GM19238 (cell line): ENCODE results near the gene MYO5A.

Source experiments
- DNase-seq: peaks from one replicate; pipeline ENCODE4 v3.0.0; 2011; ENCODE audit warnings: low spot score; ENCODE audit not compliant: insufficient read length

MYO5A gene

GRCh38 chr15:52334491-52335160, 194.1 kb downstream of the MYO5A start:
- no peak for DNase-seq

GRCh38 chr15:52331490-52332240, 197.0 kb downstream of the MYO5A start:
- DNase-seq: peak; percentile 27

- no peak for DNase-seq
These were observed 198.7 kb downstream of the MYO5A start for GRCh38 chr15:52329987-52330386.

GRCh38 chr15:52329150-52329549, 199.5 kb downstream of the MYO5A start:
- DNase-seq: no peak

- no peak for DNase-seq
These were observed 200.0 kb downstream of the MYO5A start for GRCh38 chr15:52328680-52329079.

GRCh38 chr15:52326756-52327155, 201.9 kb downstream of the MYO5A start:
- DNase-seq: no peak

GRCh38 chr15:52324109-52324508, 204.6 kb downstream of the MYO5A start:
- no peak for DNase-seq

- no peak for DNase-seq
These were observed 209.8 kb downstream of the MYO5A start for GRCh38 chr15:52318729-52319500.

- no peak for DNase-seq
These were observed 211.0 kb downstream of the MYO5A start for GRCh38 chr15:52317688-52318087.

- DNase-seq: no peak
These were observed 211.7 kb downstream of the MYO5A start for GRCh38 chr15:52317022-52317421.

GRCh38 chr15:52309154-52309548, 219.5 kb downstream of the MYO5A start:
- DNase-seq: no peak

GRCh38 chr15:52308446-52309153, 220.1 kb downstream of the MYO5A start:
- no peak for DNase-seq

- DNase-seq: no peak
These were observed 220.8 kb downstream of the MYO5A start for GRCh38 chr15:52307847-52308246.

GRCh38 chr15:52306270-52306669, 222.4 kb downstream of the MYO5A start:
- no peak for DNase-seq

GRCh38 chr15:52303093-52303772, 225.4 kb downstream of the MYO5A start:
- DNase-seq: no peak

- DNase-seq: no peak
These were observed 227.3 kb downstream of the MYO5A start for GRCh38 chr15:52301265-52301847.

- no peak for DNase-seq
These were observed 233.2 kb downstream of the MYO5A start, which contains the start of gene MYO5C for GRCh38 chr15:52295421-52296001. Gene MYO5C (minus strand): TSS chr15:52295804. CDS start chr15:52295636, 168 bp downstream.

- DNase-seq: no peak
These were observed 233.7 kb downstream of the MYO5A start for GRCh38 chr15:52294881-52295420.

GRCh38 chr15:52292780-52293392, 235.8 kb downstream of the MYO5A start:
- no peak for DNase-seq
